ENCODE data around the gene PPIL1. TPM values are rescaled to one million over a fixed set of nuclear protein-coding genes. Genes with fewer than 3 reads are reported as not detected.

PPIL1 gene
- total RNA-seq, 1 experiment from 2014 or later, result 75.2 TPM

GRCh38 chr6:36853325-36853724 lies 21.3 kb downstream of the PPIL1 start:
- Histone ChIP-seq H3K4me3 (no peak overlapping the region), H3K27ac (no peak overlapping the region), H3K4me1 (peaks cover 6% of the 10 kb centered on the region; the same call in 1 of the 2 replicates), H3K27me3 (no peaks in the 10 kb centered on the region), H3K36me3 (peaks cover 21% of the 10 kb centered on the region), H3K9me3 (replicated peaks) (no peaks in the 10 kb centered on the region)
- DNase-seq, result no peak

GRCh38 chr6:36852481-36853147 lies 22.0 kb downstream of the PPIL1 start:
- no peak overlapping the region for H3K27ac ChIP-seq
- peaks cover 21% of the 10 kb centered on the region for H3K36me3 ChIP-seq
- H3K4me1 ChIP-seq, result peaks cover 10% of the 10 kb centered on the region; the same call in 1 of the 2 replicates
- H3K9me3 ChIP-seq (replicated peaks), result no peaks in the 10 kb centered on the region
- no peaks in the 10 kb centered on the region for H3K27me3 ChIP-seq
- H3K4me3 ChIP-seq, result no peak overlapping the region
- no peak for DNase-seq

- Histone ChIP-seq H3K4me3 (no peak overlapping the region), H3K36me3 (peaks cover 21% of the 10 kb centered on the region), H3K27me3 (no peaks in the 10 kb centered on the region), H3K4me1 (peaks cover 10% of the 10 kb centered on the region; the same call in 1 of the 2 replicates), H3K27ac (no peak overlapping the region), H3K9me3 (replicated peaks) (no peaks in the 10 kb centered on the region)
- no peak for DNase-seq
Observed at GRCh38 chr6:36851626-36852025, 23.0 kb downstream of the PPIL1 start.

DNA sequence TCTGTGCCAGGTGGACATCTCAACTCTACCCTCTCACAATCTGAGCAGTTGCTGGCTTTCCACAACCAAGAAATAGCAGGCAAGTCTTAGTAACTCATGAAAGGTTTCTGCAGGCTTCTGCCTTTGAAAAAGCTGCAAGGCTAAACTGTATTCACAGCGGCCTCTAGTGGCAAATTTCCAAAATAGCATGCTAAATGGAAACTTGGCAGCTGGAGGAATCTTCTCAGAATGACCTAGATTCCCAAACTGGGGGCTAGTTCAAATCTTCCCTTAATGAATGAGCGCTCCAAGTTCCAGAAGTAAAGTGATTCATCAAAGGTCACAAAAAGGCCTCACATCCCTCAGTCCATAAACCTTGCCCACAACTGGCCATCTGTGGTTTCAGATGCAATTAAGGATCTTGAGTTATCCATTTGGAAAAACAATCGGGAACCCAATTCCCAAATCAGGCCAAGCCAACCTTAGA lies 23.4 kb downstream of the PPIL1 start:
- peak; percentile 47 to 79 for DNase-seq
- no peaks in the 10 kb centered on the region for H3K27me3 ChIP-seq
- H3K27ac ChIP-seq, result no peak overlapping the region
- H3K4me1 ChIP-seq, result peaks cover 10% of the 10 kb centered on the region; the same call in 1 of the 2 replicates
- no peaks in the 10 kb centered on the region for H3K9me3 ChIP-seq (replicated peaks)
- H3K4me3 ChIP-seq, result no peak overlapping the region
- peaks cover 18% of the 10 kb centered on the region for H3K36me3 ChIP-seq

- H3K4me3 ChIP-seq, result no peak overlapping the region
- no peaks in the 10 kb centered on the region for H3K9me3 ChIP-seq (replicated peaks)
- H3K4me1 ChIP-seq, result peaks cover 10% of the 10 kb centered on the region; the same call in 1 of the 2 replicates
- DNase-seq, result no peak
- H3K27ac ChIP-seq, result no peak overlapping the region
- H3K27me3 ChIP-seq, result no peaks in the 10 kb centered on the region
- H3K36me3 ChIP-seq, result peaks cover 13% of the 10 kb centered on the region
Observed at GRCh38 chr6:36850021-36850420, 24.6 kb downstream of the PPIL1 start.

DNA sequence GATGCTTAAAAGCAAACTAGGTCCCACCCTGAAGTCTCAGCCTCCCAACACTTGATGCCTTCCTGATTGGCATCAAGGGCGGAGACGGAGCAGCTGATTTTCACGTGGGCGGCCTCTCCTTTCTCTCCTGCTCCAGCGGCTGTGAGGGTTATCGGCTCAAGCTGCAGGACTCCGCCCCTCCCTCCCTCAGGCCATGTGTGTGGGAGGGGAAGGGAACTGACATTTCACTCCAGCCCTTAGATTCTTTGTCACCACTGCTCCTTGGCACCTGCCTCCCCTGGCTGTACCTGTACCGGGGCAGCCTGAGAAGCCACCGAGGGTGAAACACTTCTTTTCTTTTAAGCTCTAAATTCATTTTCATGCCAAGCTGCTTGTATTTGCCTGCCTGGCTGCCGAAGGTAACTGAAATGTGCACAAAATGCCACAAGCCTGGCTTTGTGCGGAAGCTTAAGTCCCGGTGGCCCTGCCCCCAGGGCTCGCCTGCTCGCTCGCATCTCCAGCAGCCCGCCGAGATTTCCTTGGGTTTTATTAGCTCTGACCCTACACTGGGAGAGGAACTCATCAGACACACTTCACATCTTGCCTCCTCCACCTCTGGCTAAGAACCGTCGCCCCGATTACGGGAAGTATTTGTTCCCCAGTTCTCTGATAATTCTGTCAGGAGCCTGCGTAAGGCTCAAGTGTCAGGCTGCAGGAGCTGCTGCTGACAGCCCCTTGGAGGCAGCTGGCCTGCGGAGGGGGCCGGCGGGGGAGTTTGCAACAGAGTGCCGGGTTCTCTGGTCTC lies 25.8 kb downstream of the PPIL1 start:
- peaks cover 10% of the 10 kb centered on the region; the same call in 1 of the 2 replicates for H3K4me1 ChIP-seq
- 0 out of 2 replicates have a peak, but pooled peaks cover 5% of the 10 kb centered on the region for H3K36me3 ChIP-seq
- H3K27me3 ChIP-seq, result no peaks in the 10 kb centered on the region
- peak overlapping the region; percentile 34 for H3K4me3 ChIP-seq
- H3K9me3 ChIP-seq (replicated peaks), result no peaks in the 10 kb centered on the region
- H3K27ac ChIP-seq, result no peak overlapping the region
- DNase-seq, result peak; percentile 70 to 73

DNA sequence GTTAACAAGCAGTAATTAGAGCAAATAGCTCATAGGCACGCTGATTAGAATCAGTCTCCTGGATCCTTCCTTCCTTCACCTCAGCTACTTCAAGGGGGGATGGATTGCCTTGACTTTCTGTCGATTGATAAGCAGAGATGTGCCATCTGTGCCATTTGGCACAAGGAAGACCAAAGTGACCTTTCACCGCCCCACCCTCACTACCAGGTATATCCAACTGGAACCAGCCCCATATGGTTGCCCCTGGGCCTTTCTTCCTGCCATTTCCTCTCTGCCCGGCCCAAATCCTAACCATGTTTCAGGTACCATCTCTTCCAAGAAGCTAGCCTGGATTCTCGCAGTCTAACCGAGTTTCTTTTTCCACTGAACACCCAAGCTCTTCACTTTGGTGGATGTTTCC lies 26.6 kb downstream of the PPIL1 start:
- H3K4me3 ChIP-seq, result no peak overlapping the region
- H3K27ac ChIP-seq, result no peak overlapping the region
- H3K27me3 ChIP-seq, result no peaks in the 10 kb centered on the region
- no peaks in the 10 kb centered on the region for H3K9me3 ChIP-seq (replicated peaks)
- peaks cover 6% of the 10 kb centered on the region; the same call in 1 of the 2 replicates for H3K4me1 ChIP-seq
- DNase-seq, result no peak
- H3K36me3 ChIP-seq, result no peaks in the 10 kb centered on the region

GRCh38 chr6:36847152-36847551 lies 27.5 kb downstream of the PPIL1 start:
- no peak for DNase-seq
- Histone ChIP-seq H3K36me3 (no peaks in the 10 kb centered on the region), H3K27ac (no peak overlapping the region), H3K27me3 (no peaks in the 10 kb centered on the region), H3K4me1 (peaks cover 6% of the 10 kb centered on the region; the same call in 1 of the 2 replicates), H3K4me3 (no peak overlapping the region), H3K9me3 (replicated peaks) (no peaks in the 10 kb centered on the region)

GRCh38 chr6:36845233-36845632 lies 29.4 kb downstream of the PPIL1 start:
- Histone ChIP-seq H3K27ac (no peak overlapping the region), H3K4me1 (peaks cover 13% of the 10 kb centered on the region), H3K36me3 (no peaks in the 10 kb centered on the region), H3K27me3 (no peaks in the 10 kb centered on the region), H3K9me3 (replicated peaks) (no peaks in the 10 kb centered on the region), H3K4me3 (no peak overlapping the region)
- DNase-seq, result no peak

GRCh38 chr6:36844232-36845170 lies 30.1 kb downstream of the PPIL1 start:
- Histone ChIP-seq H3K36me3 (no peaks in the 10 kb centered on the region), H3K4me1 (peaks cover 13% of the 10 kb centered on the region), H3K9me3 (replicated peaks) (no peaks in the 10 kb centered on the region), H3K27ac (no peak overlapping the region), H3K27me3 (no peaks in the 10 kb centered on the region), H3K4me3 (no peak overlapping the region)
- DNase-seq, result no peak

DNA sequence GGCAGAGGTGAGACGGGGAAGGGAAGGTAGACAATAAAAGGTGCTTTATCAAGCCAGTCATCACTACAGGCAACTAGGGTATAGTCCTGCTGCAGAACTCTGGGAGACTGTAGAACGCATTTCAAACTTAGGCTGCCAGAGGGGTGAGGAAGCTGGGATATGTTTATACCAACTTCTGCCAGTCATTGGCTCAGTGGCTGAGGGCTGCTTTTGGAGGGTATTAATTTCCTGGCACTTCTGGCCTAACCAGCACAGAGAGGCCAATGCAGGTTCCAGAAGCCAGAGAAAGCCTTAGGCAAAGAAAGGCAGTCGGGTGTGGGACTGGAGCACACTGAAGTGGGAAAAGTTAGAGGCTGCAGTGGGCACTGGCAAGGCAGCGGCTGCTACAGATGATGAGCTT lies 31.4 kb downstream of the PPIL1 start:
- Histone ChIP-seq H3K9me3 (replicated peaks) (no peaks in the 10 kb centered on the region), H3K36me3 (no peaks in the 10 kb centered on the region), H3K4me3 (no peak overlapping the region), H3K27ac (no peak overlapping the region), H3K4me1 (peaks cover 8% of the 10 kb centered on the region), H3K27me3 (peaks cover 9% of the 10 kb centered on the region; the same call in 1 of the 2 replicates)
- DNase-seq, result no peak

GRCh38 chr6:36841756-36842155 lies 32.8 kb downstream of the PPIL1 start:
- H3K27ac ChIP-seq, result no peak overlapping the region
- peaks cover 7% of the 10 kb centered on the region for H3K4me1 ChIP-seq
- peaks cover 11% of the 10 kb centered on the region; the same call in 1 of the 2 replicates for H3K27me3 ChIP-seq
- H3K9me3 ChIP-seq (replicated peaks), result no peaks in the 10 kb centered on the region
- no peak for DNase-seq
- no peak overlapping the region for H3K4me3 ChIP-seq
- H3K36me3 ChIP-seq, result no peaks in the 10 kb centered on the region

DNA sequence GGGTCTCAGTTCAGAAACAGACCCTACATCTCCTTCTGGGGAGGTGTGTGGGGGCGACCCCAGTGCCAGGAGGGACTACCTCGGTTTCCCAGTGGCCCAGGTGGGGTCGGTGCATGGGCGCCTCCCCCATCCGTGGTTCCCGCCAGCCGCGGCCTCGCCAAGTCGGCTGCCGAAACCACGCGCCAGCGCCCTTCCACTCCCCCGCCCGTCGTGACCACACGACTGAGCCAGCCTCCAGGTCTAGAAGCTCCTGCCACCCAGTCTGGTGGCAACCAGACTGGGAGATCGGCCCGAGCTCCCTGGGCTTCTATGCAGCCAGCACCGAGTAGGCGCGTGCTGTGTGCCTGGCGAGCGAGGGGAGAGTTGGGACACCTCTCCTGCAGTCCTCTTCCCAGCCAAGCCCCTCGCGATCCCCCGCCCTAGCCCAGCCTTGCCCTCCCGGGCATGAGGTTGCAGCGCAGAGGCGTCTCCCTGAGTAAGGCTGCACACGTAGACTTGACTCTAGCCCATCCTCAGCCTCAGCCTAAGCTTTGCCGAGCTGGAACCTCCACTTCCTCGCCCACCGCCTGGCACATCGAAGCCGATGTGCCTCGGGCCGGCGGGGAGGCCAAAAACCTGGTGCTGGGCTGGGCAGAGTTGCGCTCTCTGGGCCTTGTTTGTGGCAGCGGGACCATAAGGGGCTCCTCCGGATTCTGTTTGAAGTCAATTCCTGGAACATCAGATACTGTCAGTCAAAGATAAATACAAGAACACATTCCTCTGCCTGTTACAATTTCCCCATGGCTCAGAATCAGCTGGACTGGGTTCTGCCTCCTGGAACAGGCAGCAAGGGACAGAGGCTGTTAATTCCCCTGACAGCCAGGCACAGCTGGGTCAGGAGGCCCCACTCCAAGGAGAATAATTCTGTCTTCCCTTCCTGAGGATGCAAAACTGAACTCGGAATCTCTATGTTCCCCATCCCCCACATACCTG lies 33.9 kb downstream of the PPIL1 start:
- H3K4me3 ChIP-seq, result peak overlapping the region; percentile 56
- peak; percentile 67 to 78 for DNase-seq
- H3K27me3 ChIP-seq, result peaks cover 11% of the 10 kb centered on the region; the same call in 1 of the 2 replicates
- peaks cover 7% of the 10 kb centered on the region for H3K4me1 ChIP-seq
- peak overlapping the region; percentile 50 for H3K27ac ChIP-seq
- H3K9me3 ChIP-seq (replicated peaks), result no peaks in the 10 kb centered on the region
- H3K36me3 ChIP-seq, result no peaks in the 10 kb centered on the region
